Glutamatergic neuron (in vitro differentiated cells): Measurements from ENCODE around the gene ELP5. TPM values are rescaled to one million over a fixed set of nuclear protein-coding genes. Genes with fewer than 3 reads are reported as not detected.

ENCODE experiments used
- DNase-seq: peaks from one replicate; pipeline ENCODE4 v3.0.0; 2022
- H3K27ac Mint-ChIP-seq: one replicate; pipeline ENCODE4 v1.8.0; 2020; ENCODE audit warnings: mild to moderate bottlenecking, mixed read lengths, inconsistent platforms; ENCODE audit not compliant: unreplicated experiment
- H3K27me3 Mint-ChIP-seq: one replicate; pipeline ENCODE4 v1.8.0; 2020; ENCODE audit warnings: mild to moderate bottlenecking, moderate library complexity, mixed read lengths, inconsistent platforms; ENCODE audit not compliant: unreplicated experiment
- H3K36me3 Mint-ChIP-seq: one replicate; pipeline ENCODE4 v1.8.0; 2020; ENCODE audit warnings: mild to moderate bottlenecking, mixed read lengths, inconsistent platforms; ENCODE audit not compliant: unreplicated experiment
- H3K4me1 Mint-ChIP-seq: one replicate; pipeline ENCODE4 v1.8.0; 2020; ENCODE audit warnings: mild to moderate bottlenecking, low read depth, mixed read lengths, inconsistent platforms; ENCODE audit not compliant: unreplicated experiment
- H3K4me3 Mint-ChIP-seq: one replicate; pipeline ENCODE4 v1.8.0; 2020; ENCODE audit warnings: mild to moderate bottlenecking, mixed read lengths, inconsistent platforms; ENCODE audit not compliant: unreplicated experiment
- H3K9me3 Mint-ChIP-seq: one replicate; pipeline ENCODE4 v1.8.0; 2020; ENCODE audit warnings: mild to moderate bottlenecking, moderate library complexity, mixed read lengths, inconsistent platforms; ENCODE audit not compliant: unreplicated experiment
- long read RNA-seq: library from polyadenylated mRNA; unstranded; transcript quantifications from one replicate; pipeline ENCODE4 v2.0.0, GENCODE V29; 2020; ENCODE audit not compliant: unreplicated experiment
- total RNA-seq: library from RNA; stranded (reverse); fragmentation: NEBNext Ultra II Directional; extraction: Animal tissue kit (Norgen Biotek cat#: 25700); gene quantifications from one replicate; pipeline ENCODE4 v1.2.1, GENCODE V29; 2021; ENCODE audit not compliant: unreplicated experiment
- TF ChIP-seq, protein P1 (sequence below): fragments of 200-600 bp; sonication (generic); IDR thresholded peaks from one replicate; pipeline ENCODE4 v1.5.0; 2021; ENCODE audit not compliant: partially characterized antibody, unreplicated experiment

ELP5 gene
- 34.1 TPM for total RNA-seq
- long read RNA-seq, transcript ELP5-204 (8 exons, 1,423 nt) = major isoform, 10 of 28 reads
- long read RNA-seq, transcript ELP5-214 (6 exons, 2,209 nt) = minor isoform, 5 of 28 reads
- long read RNA-seq, partial matches to known transcripts = 2 of 28 reads
- long read RNA-seq, other reads (novel, unspliced or antisense) = 5 of 28 reads

DNA sequence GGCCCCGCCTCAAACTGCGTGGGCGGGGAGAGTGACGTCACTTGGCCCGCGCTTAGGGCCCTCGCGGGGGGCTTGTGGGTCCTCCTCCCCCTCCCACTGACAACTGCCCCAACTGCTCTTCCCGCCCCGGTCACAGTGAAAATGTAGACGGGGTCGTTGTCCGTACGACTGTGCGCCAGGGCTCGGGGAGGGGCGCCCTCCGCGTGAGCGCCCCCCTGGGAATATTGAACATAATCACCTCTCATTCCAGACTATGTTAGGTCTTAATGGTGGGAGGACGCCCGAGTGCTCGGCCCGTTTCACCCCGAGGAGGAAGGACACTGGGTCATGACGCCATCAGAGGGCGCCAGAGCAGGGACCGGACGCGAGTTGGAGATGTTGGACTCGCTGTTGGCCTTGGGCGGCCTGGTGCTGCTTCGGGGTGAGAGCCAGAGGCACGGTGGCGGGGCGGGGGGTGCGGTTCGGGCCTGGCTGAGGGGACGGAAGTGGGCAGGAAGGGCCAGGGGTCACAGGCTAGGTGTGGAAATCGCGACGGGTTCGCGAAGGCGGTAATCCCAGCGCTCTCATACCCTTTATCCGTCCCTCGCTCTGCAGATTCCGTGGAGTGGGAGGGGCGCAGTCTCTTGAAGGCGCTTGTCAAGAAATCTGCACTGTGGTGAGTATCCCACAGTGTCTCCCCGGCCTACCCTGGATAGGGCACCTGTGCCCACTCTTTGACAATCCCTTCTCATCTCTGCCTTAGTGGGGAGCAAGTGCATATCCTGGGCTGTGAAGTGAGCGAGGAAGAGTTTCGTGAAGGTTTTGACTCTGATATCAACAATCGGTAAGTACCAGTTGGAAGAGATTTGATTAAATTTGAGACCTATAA is at the start of gene ELP5:
Gene ELP5, plus strand, starts transcription at position 40 of the 868 bp plus-strand sequence. Its CDS starts 336 bp downstream, at position 376.
- peaks cover 26% of the 10 kb centered on the region for H3K4me1 Mint-ChIP-seq
- no peaks in the 10 kb centered on the region for H3K36me3 Mint-ChIP-seq
- peak within 1 kb of the TSS; percentile 97 for H3K4me3 Mint-ChIP-seq
- peaks cover 13% of the 10 kb centered on the region for H3K27me3 Mint-ChIP-seq
- DNase-seq = peak; percentile 98
- TF ChIP-seq, protein P1, sequence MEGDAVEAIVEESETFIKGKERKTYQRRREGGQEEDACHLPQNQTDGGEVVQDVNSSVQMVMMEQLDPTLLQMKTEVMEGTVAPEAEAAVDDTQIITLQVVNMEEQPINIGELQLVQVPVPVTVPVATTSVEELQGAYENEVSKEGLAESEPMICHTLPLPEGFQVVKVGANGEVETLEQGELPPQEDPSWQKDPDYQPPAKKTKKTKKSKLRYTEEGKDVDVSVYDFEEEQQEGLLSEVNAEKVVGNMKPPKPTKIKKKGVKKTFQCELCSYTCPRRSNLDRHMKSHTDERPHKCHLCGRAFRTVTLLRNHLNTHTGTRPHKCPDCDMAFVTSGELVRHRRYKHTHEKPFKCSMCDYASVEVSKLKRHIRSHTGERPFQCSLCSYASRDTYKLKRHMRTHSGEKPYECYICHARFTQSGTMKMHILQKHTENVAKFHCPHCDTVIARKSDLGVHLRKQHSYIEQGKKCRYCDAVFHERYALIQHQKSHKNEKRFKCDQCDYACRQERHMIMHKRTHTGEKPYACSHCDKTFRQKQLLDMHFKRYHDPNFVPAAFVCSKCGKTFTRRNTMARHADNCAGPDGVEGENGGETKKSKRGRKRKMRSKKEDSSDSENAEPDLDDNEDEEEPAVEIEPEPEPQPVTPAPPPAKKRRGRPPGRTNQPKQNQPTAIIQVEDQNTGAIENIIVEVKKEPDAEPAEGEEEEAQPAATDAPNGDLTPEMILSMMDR = peak; percentile 12
- H3K27ac Mint-ChIP-seq = peak within 1 kb of the TSS; percentile 99
- H3K9me3 Mint-ChIP-seq = peaks cover 17% of the 10 kb centered on the region

DNA sequence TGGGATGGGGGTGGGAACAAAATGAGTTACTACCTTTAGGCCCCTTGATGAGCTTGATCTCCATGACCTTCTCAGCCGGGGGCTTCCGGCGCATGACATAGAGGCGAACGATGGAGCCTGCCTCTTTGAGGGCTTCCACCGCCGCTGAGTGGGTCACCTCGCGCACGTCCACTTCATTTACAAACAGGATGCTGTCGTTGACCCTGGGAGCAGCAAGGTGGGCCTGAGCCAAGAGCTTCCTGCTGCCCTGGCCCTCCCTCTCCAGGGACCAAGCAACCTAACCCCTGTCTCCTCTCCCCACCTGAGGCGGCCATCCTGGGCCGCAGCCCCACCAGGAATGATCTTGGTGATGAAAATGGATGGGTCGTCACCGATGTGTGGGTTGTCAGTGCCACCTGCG is 48.6 kb upstream of the ELP5 start:
- DNase-seq = no peak
- Mint-ChIP-seq H3K36me3 (no peaks in the 10 kb centered on the region), H3K27me3 (peaks cover 21% of the 10 kb centered on the region), H3K27ac (peak overlapping the region; percentile 98), H3K9me3 (peaks cover 17% of the 10 kb centered on the region), H3K4me3 (peak overlapping the region; percentile 85), H3K4me1 (peaks cover 34% of the 10 kb centered on the region)
- TF ChIP-seq, protein P1 = no peak

DNA sequence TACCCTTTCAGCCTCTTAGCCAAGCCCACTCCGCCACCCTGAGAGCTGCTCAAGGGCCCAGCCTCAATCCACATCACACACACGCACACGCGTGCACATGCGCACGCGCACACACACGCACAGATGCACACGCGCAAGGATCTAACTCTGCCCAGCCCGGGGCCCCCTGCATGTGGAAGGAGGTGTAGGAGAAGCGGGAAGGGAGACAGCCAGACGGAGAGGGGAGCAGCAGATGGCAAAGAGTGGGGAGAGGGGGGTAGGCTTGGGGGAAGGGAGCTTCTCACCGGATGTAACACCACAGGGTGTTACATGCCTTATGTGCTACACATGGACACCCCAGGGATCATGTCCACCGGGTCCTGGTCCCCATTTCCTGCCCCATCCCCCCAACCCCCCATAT is 47.7 kb upstream of the ELP5 start:
- TF ChIP-seq, protein P1 = no peak
- Mint-ChIP-seq H3K9me3 (peaks cover 17% of the 10 kb centered on the region), H3K36me3 (no peaks in the 10 kb centered on the region), H3K27ac (peak overlapping the region; percentile 98), H3K4me3 (peak overlapping the region; percentile 85), H3K27me3 (peaks cover 21% of the 10 kb centered on the region), H3K4me1 (peaks cover 40% of the 10 kb centered on the region)
- DNase-seq = peak; percentile 73

DNA sequence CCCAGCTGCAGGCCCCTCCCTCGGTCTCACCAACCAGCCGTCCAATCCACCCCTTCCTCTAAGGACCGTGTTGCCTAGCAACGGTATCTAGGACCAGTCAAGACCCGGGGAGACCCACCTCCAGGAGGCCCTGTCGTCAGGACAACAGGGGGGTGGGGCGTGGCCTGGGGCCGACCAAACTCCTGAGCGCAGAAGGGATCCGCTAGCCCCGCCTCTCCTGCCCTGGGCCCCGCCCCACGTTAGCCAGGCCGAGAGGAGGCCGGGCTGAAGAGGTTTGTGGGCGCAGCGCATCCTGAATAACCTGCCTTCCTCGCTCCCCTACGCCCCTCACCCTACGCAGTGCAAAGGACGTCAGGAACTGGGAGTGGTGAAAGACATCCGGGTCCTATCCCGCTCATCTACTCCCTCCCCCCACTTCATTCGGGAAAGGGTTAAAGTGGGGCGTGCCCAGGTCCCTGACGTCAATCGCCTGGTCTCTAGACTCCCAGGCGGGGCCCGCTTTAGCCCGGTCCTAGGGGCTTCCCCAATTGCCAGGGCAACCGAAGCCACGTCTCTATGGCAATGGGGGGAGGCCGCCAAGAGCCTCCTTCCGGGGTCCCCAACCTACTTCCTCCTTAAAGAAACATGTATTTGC is 47.1 kb upstream of the ELP5 start:
- no peaks in the 10 kb centered on the region for H3K36me3 Mint-ChIP-seq
- H3K27ac Mint-ChIP-seq = peak overlapping the region; percentile 98

More for the DNA sequence above, 47.1 kb upstream of the ELP5 start:
- Mint-ChIP-seq H3K27me3 (peaks cover 23% of the 10 kb centered on the region), H3K9me3 (peaks cover 17% of the 10 kb centered on the region), H3K4me1 (peaks cover 40% of the 10 kb centered on the region), H3K4me3 (peak overlapping the region; percentile 85)
- TF ChIP-seq, protein P1 = no peak
- DNase-seq = peak; percentile 98
